Nephron (organoid): Measurements from ENCODE around the gene ARPC5L.

Source experiments
- H3K27ac Mint-ChIP-seq, 3 experiments: 2 replicates each; pipeline ENCODE4 v1.8.0; 2020; ENCODE audit warnings: mixed read lengths in 3 of 3, mild to moderate bottlenecking in 2 of 3, moderate library complexity in 1 of 3
- H3K27me3 Mint-ChIP-seq: 2 replicates; pipeline ENCODE4 v1.8.0; 2021; ENCODE audit warnings: low read depth, mild to moderate bottlenecking, moderate library complexity, mixed read lengths
- H3K36me3 Mint-ChIP-seq: 2 replicates; pipeline ENCODE4 v1.8.0; 2020; ENCODE audit warnings: low read depth, mixed read lengths
- H3K4me1 Mint-ChIP-seq: 2 replicates; pipeline ENCODE4 v1.8.0; 2020; ENCODE audit warnings: mixed read lengths
- H3K4me3 Mint-ChIP-seq, 3 experiments: 2 replicates each; pipeline ENCODE4 v1.8.0; 2020; ENCODE audit warnings: mild to moderate bottlenecking in 3 of 3, mixed read lengths in 3 of 3, moderate library complexity in 2 of 3
- H3K9me3 Mint-ChIP-seq: 2 replicates; pipeline ENCODE4 v1.8.0; 2020; ENCODE audit warnings: mixed read lengths
- TF ChIP-seq, protein P1 (sequence below), 3 experiments: fragments of 200-600 bp; sonication (generic); IDR thresholded peaks; one replicate each; pipeline ENCODE4 v1.5.0; 2021; ENCODE audit warnings: antibody characterized with exemption in 3 of 3; ENCODE audit not compliant: unreplicated experiment in 3 of 3

Gene ARPC5L

DNA sequence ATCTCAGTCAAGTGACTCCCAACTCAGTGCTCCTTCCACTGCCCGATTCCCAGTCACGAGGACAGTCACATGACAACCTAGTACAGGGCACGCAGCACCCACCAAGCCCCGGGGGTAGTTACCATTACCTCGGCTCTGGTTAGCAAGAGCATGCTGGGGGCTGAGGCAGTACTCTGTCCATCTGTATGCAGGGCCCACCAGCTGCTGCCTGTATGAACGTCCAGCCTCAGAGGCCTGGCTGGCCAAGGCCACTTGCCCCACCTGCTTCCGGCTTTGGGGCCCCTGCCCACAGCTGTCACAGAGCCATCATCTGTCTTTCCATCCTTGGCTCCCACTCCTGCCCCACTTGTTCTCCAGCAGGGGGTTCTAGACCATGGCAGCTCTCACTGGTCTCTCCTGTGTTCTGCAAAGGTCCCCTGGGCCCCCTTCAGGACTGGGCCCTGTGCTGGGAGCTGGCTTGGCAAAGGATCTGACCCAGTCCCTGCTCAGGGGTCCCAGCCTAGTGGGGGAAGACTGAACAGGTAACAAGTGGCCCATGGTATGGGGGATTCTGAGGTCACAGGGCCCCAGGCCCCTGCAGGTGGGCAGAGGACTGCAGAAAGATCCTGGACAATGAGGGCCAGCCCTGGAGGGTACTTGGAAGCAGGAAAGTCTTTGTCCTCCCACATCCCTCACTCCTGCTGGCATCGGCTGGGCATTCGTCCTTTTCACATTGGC is 3.4 kb upstream of the ARPC5L start:
- TF ChIP-seq, protein P1, sequence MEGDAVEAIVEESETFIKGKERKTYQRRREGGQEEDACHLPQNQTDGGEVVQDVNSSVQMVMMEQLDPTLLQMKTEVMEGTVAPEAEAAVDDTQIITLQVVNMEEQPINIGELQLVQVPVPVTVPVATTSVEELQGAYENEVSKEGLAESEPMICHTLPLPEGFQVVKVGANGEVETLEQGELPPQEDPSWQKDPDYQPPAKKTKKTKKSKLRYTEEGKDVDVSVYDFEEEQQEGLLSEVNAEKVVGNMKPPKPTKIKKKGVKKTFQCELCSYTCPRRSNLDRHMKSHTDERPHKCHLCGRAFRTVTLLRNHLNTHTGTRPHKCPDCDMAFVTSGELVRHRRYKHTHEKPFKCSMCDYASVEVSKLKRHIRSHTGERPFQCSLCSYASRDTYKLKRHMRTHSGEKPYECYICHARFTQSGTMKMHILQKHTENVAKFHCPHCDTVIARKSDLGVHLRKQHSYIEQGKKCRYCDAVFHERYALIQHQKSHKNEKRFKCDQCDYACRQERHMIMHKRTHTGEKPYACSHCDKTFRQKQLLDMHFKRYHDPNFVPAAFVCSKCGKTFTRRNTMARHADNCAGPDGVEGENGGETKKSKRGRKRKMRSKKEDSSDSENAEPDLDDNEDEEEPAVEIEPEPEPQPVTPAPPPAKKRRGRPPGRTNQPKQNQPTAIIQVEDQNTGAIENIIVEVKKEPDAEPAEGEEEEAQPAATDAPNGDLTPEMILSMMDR (IDR thresholded peaks at IDR 0.05; ENCODE audit: unreplicated experiment in 3 of 3), result no peak
- Mint-ChIP-seq H3K36me3 (peaks cover 32% of the 10 kb centered on the region), H3K4me1 (peaks cover 31% of the 10 kb centered on the region), H3K27me3 (no peaks in the 10 kb centered on the region), H3K9me3 (no peaks in the 10 kb centered on the region), H3K27ac (no peak overlapping the region), H3K4me3 (peak overlapping the region in 2 of 3 experiments; percentile 8 to 35)

DNA sequence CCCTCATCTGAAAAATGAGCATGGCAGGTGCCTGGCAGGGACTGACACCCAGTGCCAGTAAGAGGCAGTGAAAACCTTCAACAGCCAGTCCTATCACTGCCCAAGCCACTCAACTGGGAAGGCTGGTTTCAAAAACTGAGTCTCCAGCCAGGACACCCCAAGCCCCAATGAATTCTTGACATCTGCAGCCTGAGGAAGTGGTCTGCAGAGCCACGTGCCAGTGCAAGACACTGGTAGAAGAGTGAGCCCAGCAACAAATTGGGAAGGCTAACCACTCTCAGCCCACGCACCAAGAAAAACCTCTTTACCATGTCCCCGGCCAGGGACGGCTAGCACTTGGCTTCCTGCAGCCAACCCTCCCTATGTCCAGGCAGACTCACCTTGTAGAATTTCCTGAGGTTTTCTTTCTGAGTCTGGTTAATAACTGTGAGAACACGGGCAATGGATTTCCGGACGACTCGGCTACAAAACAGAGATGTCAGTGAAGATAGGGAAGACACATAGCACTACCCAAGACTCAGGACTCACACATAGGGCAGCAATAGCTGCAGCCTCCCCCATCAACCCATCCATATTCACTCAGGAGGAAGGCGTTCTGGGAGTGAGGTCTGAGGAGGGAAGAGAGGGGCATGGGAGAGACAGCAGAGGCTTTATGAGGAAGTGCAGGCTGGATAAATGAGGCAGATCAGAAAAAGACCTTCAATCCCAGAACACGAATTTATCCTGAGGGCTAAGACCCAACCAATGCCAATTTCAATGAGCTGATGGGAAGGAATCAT is 1.9 kb upstream of the ARPC5L start:
- Mint-ChIP-seq H3K36me3 (peaks cover 32% of the 10 kb centered on the region), H3K27ac (peak overlapping the region; percentile 42 to 98 (median 96)), H3K9me3 (no peaks in the 10 kb centered on the region), H3K27me3 (no peaks in the 10 kb centered on the region), H3K4me1 (peaks cover 32% of the 10 kb centered on the region), H3K4me3 (peak overlapping the region; percentile 88 to 94 (median 92))
- TF ChIP-seq, protein P1 (IDR thresholded peaks at IDR 0.05; ENCODE audit: unreplicated experiment in 3 of 3), result no peak

DNA sequence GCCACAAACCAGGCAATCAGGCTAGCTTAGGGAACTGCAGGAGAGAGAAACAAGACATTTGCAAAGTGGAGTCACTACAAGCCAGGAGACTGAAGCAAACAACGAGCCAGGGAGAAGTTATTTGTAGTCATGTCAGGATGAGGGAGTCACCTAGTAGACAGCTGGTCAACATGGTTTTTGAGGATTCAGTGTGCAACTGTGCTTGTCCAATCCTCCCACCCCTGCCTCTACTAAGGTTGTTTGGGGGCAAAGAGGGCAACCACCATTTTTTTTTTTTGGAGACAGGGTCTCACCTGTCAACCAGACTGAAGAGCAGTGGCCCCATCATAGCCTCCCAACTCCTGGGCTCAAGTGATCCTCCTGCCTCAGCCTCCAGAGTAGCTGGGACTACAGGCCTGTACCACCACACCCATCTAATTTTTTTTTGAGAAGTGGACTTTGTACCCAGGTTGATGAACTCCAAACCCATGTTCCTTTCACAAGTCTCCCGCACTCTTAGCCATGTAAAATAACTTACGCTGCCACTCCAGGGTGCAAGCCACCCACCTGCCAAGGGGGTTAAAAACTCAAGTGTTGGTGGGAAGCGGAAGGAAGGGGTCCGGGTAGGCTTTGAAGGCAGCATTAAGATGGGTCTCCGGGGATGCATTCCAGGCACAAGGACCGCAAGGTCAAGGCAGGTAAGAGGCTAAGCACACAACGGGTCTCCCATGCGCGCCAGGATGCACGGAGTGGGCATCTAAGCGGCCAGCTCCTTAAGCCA is 1.2 kb upstream of the ARPC5L start:
- Mint-ChIP-seq H3K9me3 (no peaks in the 10 kb centered on the region), H3K4me3 (peak overlapping the region; percentile 88 to 94 (median 92)), H3K27ac (peak overlapping the region; percentile 96 to 98 (median 98)), H3K4me1 (peaks cover 32% of the 10 kb centered on the region), H3K27me3 (no peaks in the 10 kb centered on the region), H3K36me3 (peaks cover 32% of the 10 kb centered on the region)
- TF ChIP-seq, protein P1 (IDR thresholded peaks at IDR 0.05; ENCODE audit: unreplicated experiment in 3 of 3), result no peak

DNA sequence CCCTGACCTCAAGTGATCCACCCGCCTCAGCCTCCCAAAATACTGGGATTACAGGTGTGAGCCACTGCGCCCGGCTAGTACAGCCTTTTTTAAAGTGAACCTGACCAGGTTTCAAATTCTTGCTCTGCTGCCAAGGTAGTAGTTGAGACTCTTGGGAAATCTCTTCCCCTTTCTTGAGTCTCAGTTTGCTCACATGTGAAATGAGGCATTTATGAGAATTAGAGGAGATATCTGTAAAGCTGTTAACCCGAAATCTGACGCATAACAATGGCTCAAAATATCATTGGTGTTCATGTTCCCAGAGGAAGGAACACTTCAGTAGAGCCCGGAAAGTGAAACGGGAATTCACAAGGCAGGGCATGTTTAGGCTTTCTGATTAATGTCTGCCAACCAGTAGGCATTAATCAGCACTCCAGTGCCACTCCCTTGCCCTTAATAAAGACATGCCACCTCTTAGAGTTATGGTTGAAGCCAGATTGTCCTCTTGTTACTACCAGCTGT is 1.5 kb downstream of the ARPC5L start:
- H3K4me1 Mint-ChIP-seq, result peaks cover 38% of the 10 kb centered on the region
- H3K4me3 Mint-ChIP-seq, result peak overlapping the region; percentile 64 to 88 (median 79)
- peaks cover 26% of the 10 kb centered on the region for H3K36me3 Mint-ChIP-seq
- no peaks in the 10 kb centered on the region for H3K9me3 Mint-ChIP-seq
- peak overlapping the region; percentile 54 to 91 (median 82) for H3K27ac Mint-ChIP-seq
- H3K27me3 Mint-ChIP-seq, result no peaks in the 10 kb centered on the region
- TF ChIP-seq, protein P1 (IDR thresholded peaks at IDR 0.05; ENCODE audit: unreplicated experiment in 3 of 3), result no peak

DNA sequence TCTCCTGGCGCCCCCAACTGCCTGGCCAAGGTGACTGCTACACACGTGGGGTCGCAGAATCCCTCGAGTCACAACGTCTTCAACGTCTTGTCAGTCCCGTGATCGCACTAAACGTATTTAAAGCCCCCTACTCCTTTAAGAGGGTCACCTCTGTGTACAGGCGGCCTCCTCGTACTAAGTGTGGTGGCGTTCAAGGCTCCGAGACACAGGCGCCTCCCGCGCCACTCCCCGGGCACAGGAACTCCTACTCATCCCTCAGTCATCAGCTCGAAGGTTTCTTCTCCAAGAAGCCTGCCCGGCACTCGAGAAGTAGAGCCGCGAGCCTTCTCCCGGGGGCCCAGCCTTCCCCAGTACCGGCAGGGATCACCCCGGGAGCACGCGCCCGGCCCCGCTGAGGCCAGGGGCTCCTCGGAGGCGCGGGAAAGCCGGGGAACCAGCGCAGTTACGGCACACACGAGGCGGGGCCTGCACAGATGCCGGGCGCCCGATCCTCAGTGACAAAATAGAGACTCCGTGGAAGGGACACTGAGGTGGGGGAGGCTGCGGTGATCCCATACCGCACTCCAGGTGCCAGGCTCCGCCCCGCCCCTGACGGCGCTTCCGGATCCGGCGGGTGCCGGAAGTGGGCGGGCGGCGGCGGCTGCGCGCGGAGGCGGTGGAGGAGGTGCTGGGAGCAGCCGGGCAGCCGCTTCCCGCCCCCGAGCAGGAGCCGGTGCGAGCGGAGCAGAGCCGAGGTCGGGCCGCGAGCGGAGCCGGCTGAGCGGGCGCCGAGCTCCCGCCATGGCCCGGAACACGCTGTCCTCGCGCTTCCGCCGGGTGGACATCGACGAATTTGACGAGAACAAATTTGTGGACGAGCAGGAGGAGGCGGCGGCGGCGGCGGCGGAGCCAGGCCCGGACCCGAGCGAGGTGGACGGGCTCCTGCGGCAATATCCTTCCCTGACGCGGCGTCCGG is 6.9 kb downstream of the ARPC5L start:
- Mint-ChIP-seq H3K4me1 (peaks cover 34% of the 10 kb centered on the region), H3K27me3 (no peaks in the 10 kb centered on the region), H3K36me3 (peaks cover 11% of the 10 kb centered on the region), H3K4me3 (peak overlapping the region; percentile 96 to 97 (median 96)), H3K27ac (peak overlapping the region; percentile 89 to 98 (median 96)), H3K9me3 (no peaks in the 10 kb centered on the region)
- TF ChIP-seq, protein P1 (IDR thresholded peaks at IDR 0.05; ENCODE audit: unreplicated experiment in 3 of 3), result no peak
